ENCODE data around the gene TTBK2. TPM values are rescaled to one million over a fixed set of nuclear protein-coding genes. Genes with fewer than 3 reads are reported as not detected.

The TTBK2 gene
- total RNA-seq, 1 experiment from 2014 or later = 10.6 TPM

DNA sequence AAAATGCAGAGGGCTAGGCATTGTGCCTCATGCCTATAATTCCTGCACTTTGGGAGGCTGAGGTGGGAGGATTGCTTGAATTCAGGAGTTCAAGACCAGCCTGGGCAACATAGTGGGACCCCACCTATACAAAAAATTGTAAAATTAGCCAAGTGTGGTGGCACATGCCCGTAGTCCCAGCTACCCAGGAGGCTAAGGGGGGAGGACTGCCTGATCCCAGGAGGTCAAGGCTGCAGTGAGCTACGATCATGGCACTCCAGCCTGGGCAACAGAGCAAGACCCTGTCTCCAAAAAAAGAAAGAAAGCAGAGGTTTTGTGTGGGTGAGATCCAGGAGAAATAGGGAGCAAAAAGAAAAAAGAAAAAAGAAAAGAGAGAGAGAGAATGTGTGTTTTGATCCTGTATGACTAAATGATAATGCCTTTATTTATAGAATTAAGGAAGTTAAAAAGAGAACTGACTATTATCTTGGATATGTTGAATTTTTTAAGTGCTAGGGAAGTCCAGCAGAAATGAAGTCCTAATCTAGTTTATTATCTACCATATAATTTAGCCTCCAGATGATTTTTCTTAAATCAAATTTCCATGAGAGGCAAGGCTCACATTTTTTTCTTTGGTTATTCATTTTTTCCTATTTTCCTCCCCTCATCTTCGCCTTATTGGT, 4.8 kb downstream of the TTBK2 start:
- H3K4ac ChIP-seq (ENCODE audit: low read depth, low read length) = no peak overlapping the region
- DNase-seq = no peak
- H4K91ac ChIP-seq (ENCODE audit: insufficient read length, low read depth, low read length) = no peak overlapping the region
- no peak overlapping the region for H3K23ac ChIP-seq (ENCODE audit: insufficient read length, low read depth, low read length)
- H4K8ac ChIP-seq (replicated peaks; ENCODE audit: insufficient read length, low read depth, low read length) = no peak overlapping the region
- H2BK12ac ChIP-seq (ENCODE audit: insufficient read length, low read depth, low read length) = no peak overlapping the region
- H2BK20ac ChIP-seq (ENCODE audit: low read depth, low read length, poor library complexity, severe bottlenecking) = no peak overlapping the region
- no peak overlapping the region for H3K18ac ChIP-seq (ENCODE audit: insufficient read length, low read depth, low read length)
- peaks cover 6% of the 10 kb centered on the region for H3K79me1 ChIP-seq (ENCODE audit: insufficient read depth, low read depth, low read length, poor library complexity, severe bottlenecking)
- H3K27ac Mint-ChIP-seq = no peak overlapping the region
- H3T11ph ChIP-seq (ENCODE audit: low read length) = no peak overlapping the region
- no peak overlapping the region for H2BK5ac ChIP-seq (ENCODE audit: insufficient read length, low read length)
- no peak overlapping the region for H2AK5ac ChIP-seq (ENCODE audit: insufficient read length, low read length)
- WGBS (ENCODE audit: extremely low coverage, insufficient read length, low lambda C conversion rate) = no CpG with 5 or more reads among the region's 3 CpGs
- H3K4me1 Mint-ChIP-seq = peaks cover 8 to 12% of the 10 kb centered on the region in 2 experiments
- no peaks in the 10 kb centered on the region for H3K36me3 Mint-ChIP-seq (ENCODE audit: insufficient read depth in 1 of 3, low read depth in 3 of 3)
- no peak overlapping the region for H3K14ac ChIP-seq (ENCODE audit: insufficient read depth, low read length)
- no peak overlapping the region for H3K27ac ChIP-seq (ENCODE audit: insufficient read length, low read depth, low read length)
- H3K9me3 Mint-ChIP-seq = no peaks in the 10 kb centered on the region
- H2AFZ ChIP-seq (ENCODE audit: low read length) = no peak overlapping the region
- TF ChIP-seq, protein P1, sequence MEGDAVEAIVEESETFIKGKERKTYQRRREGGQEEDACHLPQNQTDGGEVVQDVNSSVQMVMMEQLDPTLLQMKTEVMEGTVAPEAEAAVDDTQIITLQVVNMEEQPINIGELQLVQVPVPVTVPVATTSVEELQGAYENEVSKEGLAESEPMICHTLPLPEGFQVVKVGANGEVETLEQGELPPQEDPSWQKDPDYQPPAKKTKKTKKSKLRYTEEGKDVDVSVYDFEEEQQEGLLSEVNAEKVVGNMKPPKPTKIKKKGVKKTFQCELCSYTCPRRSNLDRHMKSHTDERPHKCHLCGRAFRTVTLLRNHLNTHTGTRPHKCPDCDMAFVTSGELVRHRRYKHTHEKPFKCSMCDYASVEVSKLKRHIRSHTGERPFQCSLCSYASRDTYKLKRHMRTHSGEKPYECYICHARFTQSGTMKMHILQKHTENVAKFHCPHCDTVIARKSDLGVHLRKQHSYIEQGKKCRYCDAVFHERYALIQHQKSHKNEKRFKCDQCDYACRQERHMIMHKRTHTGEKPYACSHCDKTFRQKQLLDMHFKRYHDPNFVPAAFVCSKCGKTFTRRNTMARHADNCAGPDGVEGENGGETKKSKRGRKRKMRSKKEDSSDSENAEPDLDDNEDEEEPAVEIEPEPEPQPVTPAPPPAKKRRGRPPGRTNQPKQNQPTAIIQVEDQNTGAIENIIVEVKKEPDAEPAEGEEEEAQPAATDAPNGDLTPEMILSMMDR (conservative IDR thresholded peaks at IDR 0.05) = no peak
- no peak overlapping the region for H2BK120ac ChIP-seq (ENCODE audit: low read depth, low read length, poor library complexity, severe bottlenecking)
- no peaks in the 10 kb centered on the region for H3K27me3 ChIP-seq (ENCODE audit: insufficient read depth, low read length)
- H4K20me1 ChIP-seq (ENCODE audit: control insufficient read depth, insufficient read depth, insufficient read length) = no peaks in the 10 kb centered on the region
- H3K9ac ChIP-seq (ENCODE audit: extremely low read depth, insufficient read length, low read length) = no peak overlapping the region
- H3K4me1 ChIP-seq (ENCODE audit: insufficient read depth, low read length) = no peaks in the 10 kb centered on the region
- no peaks in the 10 kb centered on the region for H3K27me3 Mint-ChIP-seq (ENCODE audit: low read depth)
- H3K4me2 ChIP-seq (ENCODE audit: insufficient read depth, insufficient read length, low read length) = no peak overlapping the region
- H3K79me2 ChIP-seq (ENCODE audit: insufficient read depth, low read length) = peaks cover 2% of the 10 kb centered on the region; the same call in 1 of the 2 replicates
- H3K9me3 ChIP-seq (ENCODE audit: control insufficient read depth, low read depth, low read length) = no peaks in the 10 kb centered on the region
- no peak overlapping the region for H4K5ac ChIP-seq (ENCODE audit: insufficient read length, low read depth, low read length)
- H3K4me3 Mint-ChIP-seq = no peak overlapping the region
- H3K23me2 ChIP-seq (ENCODE audit: insufficient read length, low read depth, low read length, poor library complexity, severe bottlenecking) = peaks cover 4% of the 10 kb centered on the region
- no peak overlapping the region for H3K56ac ChIP-seq (ENCODE audit: insufficient read length, low read depth, low read length)
- H2BK15ac ChIP-seq (ENCODE audit: low read depth, low read length) = no peak overlapping the region

All from H9 (cell line).